HepG2 (cell line): ENCODE results near the gene GDAP2. TPM values are rescaled to one million over a fixed set of nuclear protein-coding genes. Genes with fewer than 3 reads are reported as not detected.

ENCODE experiments used
- AGO2 ChIP-seq: fragments of 200-400 bp; formaldehyde crosslinking; optimal IDR thresholded peaks from 2 replicates; pipeline ENCODE3; 2017; ENCODE audit warnings: mild to moderate bottlenecking, low read depth, low read length, moderate library complexity
- GLI4 ChIP-seq: sonication (generic); formaldehyde crosslinking; IDR thresholded peaks from 2 replicates; pipeline ENCODE4 v1.5.1; 2020; ENCODE audit warnings: missing genetic modification reagents, mild to moderate bottlenecking, moderate library complexity, borderline replicate concordance
- TEAD3 ChIP-seq: optimal IDR thresholded peaks from 2 replicates; pipeline ENCODE3; 2016; ENCODE audit warnings: borderline replicate concordance
- THAP9 ChIP-seq: sonication (generic); formaldehyde crosslinking; IDR thresholded peaks from 2 replicates; pipeline ENCODE4; 2020; ENCODE audit warnings: missing genetic modification reagents, mild to moderate bottlenecking, borderline replicate concordance
- ZNF20 ChIP-seq: sonication (generic); formaldehyde crosslinking; IDR thresholded peaks from 2 replicates; pipeline ENCODE4 v1.4.0; 2020; ENCODE audit warnings: mild to moderate bottlenecking, moderate library complexity, missing genetic modification reagents
- ZNF263 ChIP-seq: sonication (generic); formaldehyde crosslinking; IDR thresholded peaks from 2 replicates; pipeline ENCODE4 v1.4.0; 2020; ENCODE audit warnings: missing genetic modification reagents
- ZNF362 ChIP-seq: sonication (generic); formaldehyde crosslinking; IDR thresholded peaks from 2 replicates; pipeline ENCODE4 v1.4.0; 2020; ENCODE audit warnings: missing genetic modification reagents, mild to moderate bottlenecking, borderline replicate concordance
- ZNF407 ChIP-seq: sonication (generic); formaldehyde crosslinking; IDR thresholded peaks from one replicate; pipeline ENCODE4 v1.5.1; 2020; ENCODE audit warnings: mild to moderate bottlenecking, missing genetic modification reagents; ENCODE audit errors: not compliant biosample characterization
- ZNF704 ChIP-seq: sonication (generic); formaldehyde crosslinking; IDR thresholded peaks from 2 replicates; pipeline ENCODE4 v1.8.1; 2023; ENCODE audit warnings: mild to moderate bottlenecking, inconsistent platforms, moderate library complexity, missing genetic modification reagents, borderline replicate concordance
- ZNF891 ChIP-seq: sonication (generic); formaldehyde crosslinking; IDR thresholded peaks from 2 replicates; pipeline ENCODE4 v1.5.0; 2020; ENCODE audit warnings: mild to moderate bottlenecking, missing genetic modification reagents
- polyA plus RNA-seq, 8 experiments: library from polyadenylated mRNA; depleted of rRNA in 3 of 8; stranded (reverse) in 7 of 8; unstranded in 1 of 8; fragments of >200 nt; fragmentation: Illumina TruSeq in 4 of 8; extraction: Trizol in 4 of 8; gene quantifications; 2 replicates each; pipeline versions ENCODE4 v1.2.1 to v1.2.3, GENCODE V29; 2011 to 2016; ENCODE audit warnings: low read depth in 4 of 8, missing spikeins in 1 of 8, mixed read lengths in 1 of 8; ENCODE audit not compliant: insufficient read depth in 1 of 8
- total RNA-seq, 5 experiments: library from RNA; depleted of rRNA; stranded (reverse); fragments of >200 nt; fragmentation: Illumina TruSeq; extraction: Trizol; gene quantifications; 2 replicates each; pipeline ENCODE4 v1.2.3, GENCODE V29; 2016; ENCODE audit warnings: low read depth in 1 of 5

Gene GDAP2
- total and polyA plus RNA-seq, 2 of the 13 experiments (the other 11 are each of a cell fraction or from before 2014, with no cell fraction given): 11.4 to 23.2 TPM

- peak; percentile 61; the same call in 1 of the 2 replicates for TF ChIP-seq ZNF891 (CRISPR knock-in tag)
- TF ChIP-seq TEAD3: no peak
- TF ChIP-seq ZNF20 (CRISPR knock-in tag): no peak
- TF ChIP-seq THAP9 (CRISPR knock-in tag): peak; percentile 79; the same call in 1 of the 2 replicates
- TF ChIP-seq GLI4: peak; percentile 72; the same call in 1 of the 2 replicates
- no peak for TF ChIP-seq ZNF704 (CRISPR knock-in tag)
- no peak for TF ChIP-seq ZNF263 (CRISPR knock-in tag)
- no peak for TF ChIP-seq ZNF407 (CRISPR knock-in tag)
- peak; percentile 41 for TF ChIP-seq AGO2
- TF ChIP-seq ZNF362 (CRISPR knock-in tag): no peak
Observed at GRCh38 chr1:117929343-117930172, at the start of gene GDAP2, which contains the start of gene WDR3 (continued).
